HEK293 (cell line): Measurements from ENCODE around the gene LCN1.
A peak's percentile ranks its signal among the peaks of the same experiment; 100 is the strongest.

ENCODE experiments used
- BCL11B ChIP-seq: fragments of 450-650 bp; formaldehyde crosslinking; IDR thresholded peaks from 2 replicates; pipeline ENCODE4 v1.5.1; 2016; ENCODE audit warnings: low read depth, missing biosample characterization, missing genetic modification characterization
- GLI2 ChIP-seq: fragments of 450-650 bp; formaldehyde crosslinking; IDR thresholded peaks from 2 replicates; pipeline ENCODE4; 2017; ENCODE audit warnings: missing biosample characterization, missing genetic modification characterization, low read depth, borderline replicate concordance
- GLIS2 ChIP-seq: fragments of 450-650 bp; formaldehyde crosslinking; IDR thresholded peaks from 2 replicates; pipeline ENCODE4 v1.5.1; 2016; ENCODE audit warnings: missing biosample characterization, missing genetic modification characterization
- KLF9 ChIP-seq: fragments of 450-650 bp; formaldehyde crosslinking; IDR thresholded peaks from 2 replicates; pipeline ENCODE4 v1.5.1; 2016; ENCODE audit warnings: missing biosample characterization, missing genetic modification characterization, low read depth
- MEIS1 ChIP-seq: sonication (generic); formaldehyde crosslinking; IDR thresholded peaks from 2 replicates; pipeline ENCODE4 v1.8.1; 2022; ENCODE audit warnings: missing genetic modification reagents, mild to moderate bottlenecking, borderline replicate concordance
- MZF1 ChIP-seq: fragments of 450-650 bp; formaldehyde crosslinking; IDR thresholded peaks from 2 replicates; pipeline ENCODE4 v1.5.1; 2017; ENCODE audit warnings: missing biosample characterization, missing genetic modification characterization, borderline replicate concordance
- PATZ1 ChIP-seq: fragments of 450-650 bp; formaldehyde crosslinking; IDR thresholded peaks from 2 replicates; pipeline ENCODE4 v1.5.1; 2016; ENCODE audit warnings: missing biosample characterization, missing genetic modification characterization
- PBX3 ChIP-seq: sonication (generic); formaldehyde crosslinking; IDR thresholded peaks from 2 replicates; pipeline ENCODE4 v1.8.1; 2022; ENCODE audit warnings: mild to moderate bottlenecking, moderate library complexity, missing genetic modification reagents
- SCRT1 ChIP-seq: fragments of 450-650 bp; formaldehyde crosslinking; IDR thresholded peaks from 2 replicates; pipeline ENCODE4 v1.5.1; 2016; ENCODE audit warnings: missing biosample characterization, missing genetic modification characterization, borderline replicate concordance
- ZBTB26 ChIP-seq: fragments of 450-650 bp; formaldehyde crosslinking; optimal IDR thresholded peaks from 2 replicates; pipeline ENCODE3; 2016; ENCODE audit warnings: missing biosample characterization, mild to moderate bottlenecking, missing genetic modification characterization
- ZNF146 ChIP-seq: fragments of 450-650 bp; formaldehyde crosslinking; IDR thresholded peaks from 2 replicates; pipeline ENCODE4 v1.5.1; 2016; ENCODE audit warnings: missing biosample characterization, missing genetic modification characterization
- ZNF18 ChIP-seq: fragments of 450-650 bp; formaldehyde crosslinking; IDR thresholded peaks from 2 replicates; pipeline ENCODE4 v1.5.1; 2016; ENCODE audit warnings: missing biosample characterization, missing genetic modification characterization
- ZNF2 ChIP-seq: fragments of 450-650 bp; formaldehyde crosslinking; IDR thresholded peaks from 2 replicates; pipeline ENCODE4 v1.5.1; 2016; ENCODE audit warnings: missing biosample characterization, missing genetic modification characterization
- ZNF24 ChIP-seq: fragments of 450-650 bp; formaldehyde crosslinking; IDR thresholded peaks from 2 replicates; pipeline ENCODE4 v1.5.1; 2016; ENCODE audit warnings: missing biosample characterization, missing genetic modification characterization
- ZNF391 ChIP-seq: fragments of 450-650 bp; formaldehyde crosslinking; IDR thresholded peaks from 2 replicates; pipeline ENCODE4 v1.5.1; 2016; ENCODE audit warnings: low read depth, missing biosample characterization, missing genetic modification characterization, borderline replicate concordance
- ZNF398 ChIP-seq: fragments of 450-650 bp; formaldehyde crosslinking; IDR thresholded peaks from 2 replicates; pipeline ENCODE4 v1.5.1; 2017; ENCODE audit warnings: missing biosample characterization, missing genetic modification characterization
- ZNF426 ChIP-seq: fragments of 450-650 bp; formaldehyde crosslinking; IDR thresholded peaks from 2 replicates; pipeline ENCODE4 v1.5.1; 2017; ENCODE audit warnings: missing biosample characterization, missing genetic modification characterization, mild to moderate bottlenecking, inconsistent platforms, moderate library complexity
- ZNF510 ChIP-seq: fragments of 450-650 bp; formaldehyde crosslinking; IDR thresholded peaks from 2 replicates; pipeline ENCODE4 v1.5.1; 2018; ENCODE audit warnings: mild to moderate bottlenecking, missing genetic modification characterization, missing biosample characterization; ENCODE audit not compliant: insufficient replicate concordance
- ZNF518A ChIP-seq: fragments of 450-650 bp; formaldehyde crosslinking; conservative IDR thresholded peaks from 2 replicates; pipeline ENCODE4 v1.5.1; 2016; ENCODE audit warnings: low read depth, missing biosample characterization, missing genetic modification characterization
- ZNF549 ChIP-seq: fragments of 450-650 bp; IDR thresholded peaks from 2 replicates; pipeline ENCODE4 v1.5.1; 2018; ENCODE audit warnings: missing biosample characterization, missing genetic modification characterization, mild to moderate bottlenecking, inconsistent platforms, moderate library complexity
- ZNF571 ChIP-seq: fragments of 450-650 bp; formaldehyde crosslinking; IDR thresholded peaks from 2 replicates; pipeline ENCODE4 v1.5.0; 2017; ENCODE audit warnings: missing biosample characterization, missing genetic modification characterization
- ZNF600 ChIP-seq: fragments of 450-650 bp; formaldehyde crosslinking; IDR thresholded peaks from 2 replicates; pipeline ENCODE4 v1.5.1; 2016; ENCODE audit warnings: missing biosample characterization, missing genetic modification characterization
- ZNF777 ChIP-seq: fragments of 450-650 bp; formaldehyde crosslinking; IDR thresholded peaks from 2 replicates; pipeline ENCODE4 v1.5.1; 2017; ENCODE audit warnings: missing biosample characterization, missing genetic modification characterization, borderline replicate concordance
- ZSCAN16 ChIP-seq: fragments of 450-650 bp; formaldehyde crosslinking; IDR thresholded peaks from 2 replicates; pipeline ENCODE4 v1.5.1; 2016; ENCODE audit warnings: missing biosample characterization, missing genetic modification characterization
- ZSCAN30 ChIP-seq: fragments of 450-650 bp; IDR thresholded peaks from 2 replicates; pipeline ENCODE4 v1.5.1; 2018; ENCODE audit warnings: missing biosample characterization, mild to moderate bottlenecking, missing genetic modification characterization, moderate library complexity

The LCN1 gene

GRCh38 chr9:135500525-135501260, 20.5 kb upstream of the LCN1 start, which contains the start of gene MRPS2 (continued):
- TF ChIP-seq ZNF18 (tag by site-specific recombination) (0 out of 2 replicates have a peak, but pooled peaks have one; percentile 20), KLF9 (peak; percentile 83), ZSCAN16 (0 out of 2 replicates have a peak, but pooled peaks have one; percentile 71), ZNF777 (tag by site-specific recombination) (peak; percentile 73; the same call in 1 of the 2 replicates), MEIS1 (CRISPR knock-in tag) (peak; percentile 61; the same call in 1 of the 2 replicates), ZNF24 (tag by site-specific recombination) (peak; percentile 34; the same call in 1 of the 2 replicates), MZF1 (tag by site-specific recombination) (peak; percentile 91), GLI2 (tag by site-specific recombination) (no peak), ZNF2 (peak; percentile 37; the same call in 1 of the 2 replicates), ZNF398 (peak; percentile 78), GLIS2 (tag by site-specific recombination) (peak; percentile 78), BCL11B (tag by site-specific recombination) (peak; percentile 84), ZNF549 (tag by site-specific recombination) (no peak), ZBTB26 (tag by site-specific recombination) (peak; percentile 99), PBX3 (peak; percentile 86), PATZ1 (peak; percentile 55), ZNF510 (no peak), ZSCAN30 (tag by site-specific recombination) (0 out of 2 replicates have a peak, but pooled peaks have one; percentile 68), ZNF600 (tag by site-specific recombination) (peak; percentile 86), SCRT1 (tag by site-specific recombination) (no peak), ZNF518A (0 out of 2 replicates have a peak, but pooled peaks have one; percentile 22), ZNF391 (tag by site-specific recombination) (peak; percentile 63; the same call in 1 of the 2 replicates), ZNF426 (tag by site-specific recombination) (no peak), ZNF146 (tag by site-specific recombination) (peak; percentile 47; the same call in 1 of the 2 replicates), ZNF571 (tag by site-specific recombination) (no peak)
